T-helper 1 cell treated with Interleukin-12 subunit alpha and Interleukin-12 subunit beta and Interleukin-4 antibody, amounts not matched to agents 30 μg/mL and 1 μg/mL, for 36 hours (primary cell): Measurements from ENCODE around the gene ABHD18.
A peak's percentile ranks its signal among the peaks of the same experiment; 100 is the strongest.
"Not testable (repeated sequence)": the region's sequence is repeated elsewhere in the genome, so short reads cannot be mapped to it uniquely, and the experiment has no call there.

Source experiments
- H3K27ac Mint-ChIP-seq: one replicate; pipeline ENCODE4 v1.8.0; 2021; ENCODE audit warnings: mild to moderate bottlenecking, mixed read lengths
- H3K27me3 Mint-ChIP-seq: one replicate; pipeline ENCODE4 v1.8.0; 2021; ENCODE audit warnings: low read depth, mixed read lengths
- H3K36me3 Mint-ChIP-seq: one replicate; pipeline ENCODE4 v1.8.0; 2021; ENCODE audit warnings: low read depth, mixed read lengths
- H3K4me1 Mint-ChIP-seq: one replicate; pipeline ENCODE4 v1.8.0; 2021; ENCODE audit warnings: low read depth, mixed read lengths
- H3K4me3 Mint-ChIP-seq: one replicate; pipeline ENCODE4 v1.8.0; 2021; ENCODE audit warnings: mild to moderate bottlenecking, moderate library complexity, mixed read lengths
- H3K9me3 Mint-ChIP-seq: one replicate; pipeline ENCODE4 v1.8.0; 2021; ENCODE audit warnings: mixed read lengths

ABHD18 gene

GRCh38 chr4:127967141-127967775, 2.1 kb downstream of the ABHD18 start:
- Mint-ChIP-seq H3K4me1 (peaks cover 24% of the 10 kb centered on the region), H3K27me3 (no peaks in the 10 kb centered on the region), H3K4me3 (peak overlapping the region; percentile 50), H3K27ac (peak overlapping the region; percentile 41), H3K9me3 (no peaks in the 10 kb centered on the region), H3K36me3 (peaks cover 5% of the 10 kb centered on the region)

DNA sequence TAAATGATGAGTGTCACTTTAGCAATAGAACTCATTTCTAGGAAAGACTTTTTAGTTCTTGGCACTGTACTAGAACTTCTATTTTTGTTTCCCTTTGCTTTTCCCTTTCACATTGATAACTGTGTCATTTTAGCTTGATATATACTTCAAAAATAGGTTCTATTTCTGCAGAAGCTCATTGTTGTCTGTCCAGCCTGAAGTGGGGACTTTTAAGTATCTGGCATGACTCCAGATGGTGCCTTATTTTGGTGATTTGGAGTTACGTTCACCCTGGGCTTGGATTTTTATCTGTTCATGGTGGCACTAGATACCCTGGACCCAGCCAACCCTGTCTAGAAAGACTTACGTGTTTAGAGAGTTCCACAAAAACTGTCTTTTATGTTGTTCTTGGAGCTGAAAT, 3.4 kb downstream of the ABHD18 start:
- Mint-ChIP-seq H3K9me3 (no peaks in the 10 kb centered on the region), H3K4me3 (no peak overlapping the region), H3K27ac (no peak overlapping the region), H3K36me3 (no peaks in the 10 kb centered on the region), H3K4me1 (peaks cover 21% of the 10 kb centered on the region), H3K27me3 (no peaks in the 10 kb centered on the region)

DNA sequence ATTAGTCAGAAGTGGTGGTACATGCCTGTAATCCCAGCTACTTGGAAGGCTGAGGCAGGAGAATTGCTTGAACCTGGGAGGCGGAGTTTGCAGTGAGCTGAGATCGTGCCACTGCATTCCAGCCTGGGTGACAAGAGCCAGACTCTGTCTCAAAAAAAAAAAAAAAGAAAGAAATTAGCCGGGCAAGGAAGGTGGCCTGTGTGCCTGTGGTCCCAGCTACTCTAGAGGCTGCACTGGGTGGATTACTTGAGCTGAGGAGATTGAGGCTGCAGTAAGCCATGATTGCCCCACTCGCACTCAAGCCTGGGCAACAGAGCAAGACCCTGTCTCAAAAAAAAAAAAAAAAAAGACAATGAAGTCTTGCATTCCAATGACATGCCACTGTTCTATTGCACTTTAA, 5.7 kb downstream of the ABHD18 start:
- H3K9me3 Mint-ChIP-seq, H3K27me3 Mint-ChIP-seq, H3K27ac Mint-ChIP-seq, H3K4me3 Mint-ChIP-seq: not testable (repeated sequence)
- peaks cover 10% of the 10 kb centered on the region for H3K36me3 Mint-ChIP-seq
- H3K4me1 Mint-ChIP-seq: peaks cover 22% of the 10 kb centered on the region

DNA sequence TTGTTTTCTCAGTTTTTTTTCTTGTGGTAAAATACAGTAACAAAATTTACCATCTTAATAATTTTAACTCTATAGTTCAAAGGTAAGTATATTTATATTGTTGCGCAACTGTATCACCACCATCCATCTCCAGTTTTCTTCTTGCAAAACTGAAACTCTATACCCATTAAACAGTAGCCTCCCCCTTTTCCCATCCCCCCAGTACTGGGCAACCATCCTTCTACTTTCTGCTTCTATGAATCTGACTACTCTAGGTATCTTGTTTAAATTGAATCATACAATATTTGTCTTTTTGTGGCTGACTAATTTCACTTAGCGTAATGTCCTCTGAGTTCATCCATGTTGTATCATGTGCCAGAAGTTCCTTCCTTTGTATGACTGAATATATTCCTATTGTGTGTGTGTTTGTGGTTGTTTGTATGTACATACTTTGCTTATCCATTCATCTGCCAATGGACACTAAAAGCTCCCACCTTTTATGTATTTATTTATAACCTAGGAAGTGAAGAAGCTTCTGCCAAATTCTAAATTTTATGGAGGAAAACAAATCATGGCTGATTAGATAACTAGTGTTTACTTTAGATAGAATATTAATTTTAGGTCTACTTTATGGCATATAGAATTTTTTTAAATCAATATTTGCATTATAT, 10.0 kb downstream of the ABHD18 start:
- Mint-ChIP-seq H3K27me3 (no peaks in the 10 kb centered on the region), H3K9me3 (no peaks in the 10 kb centered on the region), H3K36me3 (peaks cover 12% of the 10 kb centered on the region)

GRCh38 chr4:127978930-127979329, 13.7 kb downstream of the ABHD18 start:
- Mint-ChIP-seq H3K27me3 (no peaks in the 10 kb centered on the region), H3K9me3 (no peaks in the 10 kb centered on the region), H3K4me1 (peaks cover 4% of the 10 kb centered on the region), H3K4me3 (no peak overlapping the region), H3K36me3 (peaks cover 16% of the 10 kb centered on the region), H3K27ac (no peak overlapping the region)

More for the DNA sequence above, 10.0 kb downstream of the ABHD18 start:
- Mint-ChIP-seq H3K4me1 (peaks cover 7% of the 10 kb centered on the region), H3K27ac (no peak overlapping the region), H3K4me3 (no peak overlapping the region)

GRCh38 chr4:127982445-127982844, 17.2 kb downstream of the ABHD18 start:
- Mint-ChIP-seq H3K27ac (no peak overlapping the region), H3K4me3 (no peak overlapping the region), H3K9me3 (no peaks in the 10 kb centered on the region), H3K4me1 (no peaks in the 10 kb centered on the region), H3K27me3 (no peaks in the 10 kb centered on the region), H3K36me3 (peaks cover 16% of the 10 kb centered on the region)

DNA sequence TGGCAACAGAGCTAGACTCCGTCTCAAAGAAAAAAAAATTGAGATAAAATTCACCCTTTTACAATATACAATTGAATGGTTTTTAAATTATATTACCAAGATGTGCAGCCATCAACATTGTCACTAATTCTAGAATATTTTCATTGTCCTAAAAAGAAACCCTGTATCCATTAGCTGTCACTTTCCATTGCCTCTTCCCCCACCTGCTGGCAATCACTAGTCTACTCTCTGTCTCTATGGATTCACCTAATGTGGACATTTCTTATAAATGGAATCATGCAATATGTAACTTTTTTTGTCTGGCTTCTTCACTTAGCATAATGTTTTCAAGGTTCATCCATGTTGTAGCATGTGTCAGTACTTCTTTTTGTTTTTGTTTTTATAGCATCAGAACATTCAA, 20.8 kb downstream of the ABHD18 start:
- Mint-ChIP-seq H3K4me3 (no peak overlapping the region), H3K27me3 (no peaks in the 10 kb centered on the region), H3K4me1 (no peaks in the 10 kb centered on the region), H3K27ac (no peak overlapping the region), H3K9me3 (no peaks in the 10 kb centered on the region), H3K36me3 (peaks cover 18% of the 10 kb centered on the region)

DNA sequence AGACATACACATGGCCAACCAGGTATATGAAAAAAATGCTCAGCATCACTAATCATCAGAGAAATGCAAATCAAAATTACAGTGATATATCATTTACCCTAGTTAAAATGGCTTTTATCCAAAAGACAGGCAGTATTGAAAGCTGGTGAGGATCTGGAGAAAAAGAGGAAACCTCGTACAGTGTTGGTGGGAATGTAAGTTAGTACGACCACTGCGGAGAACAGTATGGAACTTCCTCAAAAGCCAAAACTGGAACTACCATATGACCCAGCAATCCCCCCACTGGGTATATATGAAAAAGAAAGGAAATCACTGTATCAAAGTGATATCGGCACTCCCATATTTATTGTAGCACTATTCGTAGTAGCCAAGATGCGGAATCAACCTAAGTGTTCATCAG, 23.4 kb downstream of the ABHD18 start:
- peaks cover 5% of the 10 kb centered on the region for H3K4me1 Mint-ChIP-seq
- no peaks in the 10 kb centered on the region for H3K9me3 Mint-ChIP-seq
- H3K4me3 Mint-ChIP-seq: no peak overlapping the region
- no peaks in the 10 kb centered on the region for H3K27me3 Mint-ChIP-seq
- peaks cover 18% of the 10 kb centered on the region for H3K36me3 Mint-ChIP-seq
- H3K27ac Mint-ChIP-seq: no peak overlapping the region

GRCh38 chr4:127993151-127993550, 27.9 kb downstream of the ABHD18 start:
- Mint-ChIP-seq H3K9me3 (peaks cover 7% of the 10 kb centered on the region), H3K27me3 (no peaks in the 10 kb centered on the region), H3K4me3 (no peak overlapping the region), H3K36me3 (peaks cover 27% of the 10 kb centered on the region), H3K27ac (peak overlapping the region; percentile 3), H3K4me1 (peaks cover 14% of the 10 kb centered on the region)

GRCh38 chr4:127995776-127996175, 30.6 kb downstream of the ABHD18 start:
- Mint-ChIP-seq H3K9me3 (peaks cover 14% of the 10 kb centered on the region), H3K4me1 (peaks cover 16% of the 10 kb centered on the region), H3K27me3 (no peaks in the 10 kb centered on the region), H3K36me3 (peaks cover 33% of the 10 kb centered on the region), H3K4me3 (no peak overlapping the region), H3K27ac (no peak overlapping the region)

DNA sequence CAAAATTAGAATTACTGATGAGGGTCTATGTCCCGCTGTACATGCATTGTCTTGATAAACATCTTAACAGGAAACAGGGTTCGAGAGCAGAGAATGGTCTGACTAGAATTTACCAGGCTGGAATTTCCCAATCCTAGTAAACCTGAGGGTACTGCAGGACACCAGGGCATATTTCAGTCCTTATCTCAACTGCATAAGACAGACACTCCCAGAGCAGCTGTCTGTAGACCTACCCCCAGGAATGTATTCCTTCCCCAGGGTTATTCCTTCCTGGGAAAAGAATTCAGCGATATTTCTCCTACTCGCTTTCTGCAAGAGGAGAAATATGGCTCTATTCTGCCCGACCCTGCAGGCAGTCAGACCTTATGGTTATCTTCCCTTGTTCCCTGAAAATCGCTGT, 31.3 kb downstream of the ABHD18 start:
- peaks cover 34% of the 10 kb centered on the region for H3K36me3 Mint-ChIP-seq
- H3K27ac Mint-ChIP-seq, H3K27me3 Mint-ChIP-seq, H3K4me3 Mint-ChIP-seq: not testable (repeated sequence)
- peaks cover 14% of the 10 kb centered on the region for H3K9me3 Mint-ChIP-seq
- H3K4me1 Mint-ChIP-seq: peaks cover 22% of the 10 kb centered on the region

DNA sequence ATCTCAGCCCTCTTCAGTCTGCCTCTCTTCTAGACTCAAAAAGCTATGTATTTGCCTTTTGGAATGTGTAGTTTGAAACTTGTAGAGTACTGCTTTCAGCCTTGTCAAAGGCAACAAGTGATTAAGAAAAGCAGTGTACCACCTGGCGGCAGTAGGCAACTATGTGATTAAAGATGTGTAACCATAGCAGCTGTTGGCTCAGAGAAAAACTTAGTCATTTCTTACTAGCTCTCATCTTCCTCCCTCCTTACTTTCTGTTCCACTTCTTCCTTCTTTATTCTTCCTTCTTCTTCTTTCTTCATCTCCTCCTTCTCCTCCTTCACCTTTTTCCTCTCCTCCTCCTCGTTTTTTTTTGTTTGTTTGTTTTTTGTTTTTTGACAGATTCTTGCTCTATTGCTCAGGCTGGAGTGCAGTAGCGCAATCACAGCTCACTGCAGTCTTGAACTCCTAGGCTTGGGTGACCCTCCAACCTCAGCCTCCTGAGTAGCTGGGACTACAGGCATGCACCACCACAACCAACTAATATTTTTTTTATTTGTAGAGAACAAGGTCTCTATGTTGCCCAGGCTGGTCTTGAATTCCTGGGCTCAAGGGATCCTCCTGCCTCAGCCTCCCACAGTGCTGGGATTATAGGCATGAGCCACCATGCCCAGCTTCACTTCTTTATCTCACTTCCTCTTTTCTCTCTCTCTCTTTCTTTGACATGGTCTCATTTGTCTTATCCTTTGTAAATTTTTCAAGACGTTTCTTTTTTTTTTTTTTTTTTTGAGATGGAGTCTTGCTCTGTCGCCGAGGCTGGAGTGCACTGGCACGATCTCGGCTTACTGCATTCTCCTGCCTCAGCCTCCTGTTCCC, 32.6 kb downstream of the ABHD18 start:
- no peak overlapping the region for H3K4me3 Mint-ChIP-seq
- H3K27ac Mint-ChIP-seq: peak overlapping the region; percentile 4
- peaks cover 23% of the 10 kb centered on the region for H3K4me1 Mint-ChIP-seq
- peaks cover 38% of the 10 kb centered on the region for H3K36me3 Mint-ChIP-seq
- H3K9me3 Mint-ChIP-seq: peaks cover 14% of the 10 kb centered on the region
- H3K27me3 Mint-ChIP-seq: no peaks in the 10 kb centered on the region

GRCh38 chr4:128006592-128006991, 41.4 kb downstream of the ABHD18 start:
- no peak overlapping the region for H3K4me3 Mint-ChIP-seq
- H3K9me3 Mint-ChIP-seq: no peaks in the 10 kb centered on the region
- H3K4me1 Mint-ChIP-seq: peaks cover 2% of the 10 kb centered on the region
- peaks cover 15% of the 10 kb centered on the region for H3K36me3 Mint-ChIP-seq
- no peak overlapping the region for H3K27ac Mint-ChIP-seq
- no peaks in the 10 kb centered on the region for H3K27me3 Mint-ChIP-seq

GRCh38 chr4:128009428-128009827, 44.2 kb downstream of the ABHD18 start:
- no peak overlapping the region for H3K4me3 Mint-ChIP-seq
- H3K27ac Mint-ChIP-seq: no peak overlapping the region
- H3K9me3 Mint-ChIP-seq: no peaks in the 10 kb centered on the region
- peaks cover 20% of the 10 kb centered on the region for H3K36me3 Mint-ChIP-seq
- no peaks in the 10 kb centered on the region for H3K4me1 Mint-ChIP-seq
- no peaks in the 10 kb centered on the region for H3K27me3 Mint-ChIP-seq

GRCh38 chr4:128025319-128025718, 60.1 kb downstream of the ABHD18 start:
- no peaks in the 10 kb centered on the region for H3K27me3 Mint-ChIP-seq
- no peaks in the 10 kb centered on the region for H3K4me1 Mint-ChIP-seq
- peaks cover 22% of the 10 kb centered on the region for H3K36me3 Mint-ChIP-seq
- no peak overlapping the region for H3K4me3 Mint-ChIP-seq
- no peak overlapping the region for H3K27ac Mint-ChIP-seq
- H3K9me3 Mint-ChIP-seq: no peaks in the 10 kb centered on the region
